Measurements from ENCODE around the gene RALGAPA1.
"Not testable (repeated sequence)": the region's sequence is repeated elsewhere in the genome, so short reads cannot be mapped to it uniquely, and the experiment has no call there.

The RALGAPA1 gene

DNA sequence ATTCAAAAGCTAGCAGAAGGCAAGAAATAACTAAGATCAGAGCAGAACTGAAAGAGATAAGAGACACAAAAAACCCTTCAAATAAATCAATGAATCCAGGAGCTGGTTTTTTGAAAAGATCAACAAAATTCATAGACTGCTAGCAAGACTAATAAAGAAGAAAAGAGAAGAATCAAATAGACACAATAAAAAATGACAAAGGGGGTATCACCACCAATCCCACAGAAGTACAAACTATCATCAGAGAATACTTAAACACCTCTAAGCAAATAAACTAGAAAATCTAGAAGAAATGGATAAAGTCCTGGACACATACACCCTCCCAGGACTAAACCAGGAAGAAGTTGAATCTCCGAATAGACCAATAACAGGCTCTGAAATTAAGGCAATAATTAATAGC, 189.6 kb downstream of the RALGAPA1 start:
- DNase-seq, result not testable (repeated sequence)

GRCh38 chr14:35617500-35617899, 191.6 kb downstream of the RALGAPA1 start:
- no peak for DNase-seq

DNA sequence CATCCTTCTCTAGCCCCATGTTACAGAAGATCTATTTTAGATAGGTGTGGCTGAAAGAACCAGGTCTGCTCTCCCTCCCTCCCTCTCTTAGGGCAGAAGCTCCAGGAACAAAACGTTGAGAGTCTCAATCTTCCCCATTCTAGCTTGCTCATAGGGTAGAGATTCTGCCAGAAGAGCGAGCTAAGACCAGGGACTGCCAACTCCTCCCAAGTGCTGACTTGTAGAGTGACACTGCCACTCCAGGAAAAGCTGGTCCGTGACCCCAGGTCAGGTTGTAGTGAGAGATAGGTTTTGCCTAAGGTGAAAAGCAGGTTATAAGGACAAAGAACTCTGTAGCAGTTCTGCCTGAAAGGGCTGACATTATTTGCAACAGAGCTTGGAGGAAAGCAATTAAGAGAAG, 201.7 kb downstream of the RALGAPA1 start:
- no peak for DNase-seq

DNA sequence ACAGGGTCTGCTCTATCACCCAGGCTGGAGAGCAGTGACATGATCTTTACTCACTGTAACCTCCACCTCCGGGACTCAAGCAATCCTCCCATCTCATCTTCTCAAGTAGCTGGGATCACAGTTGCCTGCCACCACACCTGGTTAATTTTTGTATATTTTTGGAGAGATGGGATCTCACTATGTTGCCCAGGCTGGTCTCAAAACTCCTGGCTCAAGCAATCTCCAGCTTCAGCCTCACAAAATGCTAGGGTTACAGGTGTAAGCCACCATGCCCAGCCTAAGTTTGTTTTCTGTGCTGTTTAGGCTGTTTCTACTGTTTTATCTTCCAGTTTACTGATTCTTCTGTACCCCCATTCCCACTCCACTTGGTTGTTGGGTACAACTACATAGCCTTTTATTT, 208.8 kb downstream of the RALGAPA1 start:
- DNase-seq, result no peak

DNA sequence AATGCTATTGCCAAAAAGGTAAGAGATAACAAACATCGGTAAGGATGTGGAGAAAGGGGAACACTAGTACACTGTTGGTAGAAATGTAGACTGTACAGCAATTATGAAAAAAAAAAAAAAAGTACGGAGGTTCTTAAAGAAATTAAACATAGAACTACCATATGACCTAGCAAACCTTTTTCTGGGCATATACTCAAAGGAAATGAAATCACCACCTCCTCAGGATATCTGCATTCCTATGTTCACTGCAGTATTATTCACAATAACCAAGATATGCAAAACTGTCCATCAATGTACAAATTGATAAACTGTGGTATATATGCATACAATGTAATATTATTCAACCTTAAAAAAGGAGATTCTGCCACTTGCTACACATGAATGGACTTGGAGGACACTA, 214.5 kb downstream of the RALGAPA1 start:
- no peak for DNase-seq

DNA sequence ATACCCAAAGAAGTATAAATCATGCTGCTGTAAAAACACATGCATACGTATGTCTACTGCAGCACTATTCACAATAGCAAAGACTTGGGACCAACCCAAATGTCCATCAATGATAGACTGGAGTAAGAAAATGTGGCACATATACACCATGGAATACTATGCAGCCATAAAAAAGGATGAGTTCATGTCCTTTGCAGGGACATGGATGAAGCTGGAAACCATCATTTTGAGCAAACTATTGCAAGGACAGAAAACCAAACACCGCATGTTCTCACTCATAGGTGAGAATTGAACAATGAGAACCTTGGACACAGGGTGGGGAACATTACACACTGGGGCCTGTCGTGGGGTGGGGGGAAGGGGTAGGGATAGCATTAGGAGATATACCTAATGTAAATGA, 221.7 kb downstream of the RALGAPA1 start:
- DNase-seq, result not testable (repeated sequence)

DNA sequence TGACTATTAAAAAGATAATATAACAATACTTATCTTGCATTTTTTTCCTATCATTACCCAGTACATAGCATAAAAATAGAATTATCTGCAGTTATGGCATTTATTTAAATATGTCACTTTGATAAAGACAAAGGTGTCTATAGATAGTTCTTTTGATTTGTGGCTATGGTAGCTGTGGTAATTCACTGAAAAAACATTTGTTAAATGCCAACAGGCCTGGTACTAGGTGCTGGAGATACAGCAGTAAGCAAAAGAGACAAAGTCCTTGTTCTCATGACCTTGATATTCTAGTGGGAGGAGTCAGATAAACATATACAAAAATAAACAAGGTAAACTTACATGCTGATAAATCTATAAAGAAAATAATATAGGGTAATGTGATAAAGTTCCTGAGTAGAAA, 230.5 kb downstream of the RALGAPA1 start:
- DNase-seq, result no peak

GRCh38 chr14:35578135-35578534, 231.0 kb downstream of the RALGAPA1 start:
- no peak for DNase-seq

GRCh38 chr14:35576856-35577255, 232.2 kb downstream of the RALGAPA1 start:
- no peak for DNase-seq

DNA sequence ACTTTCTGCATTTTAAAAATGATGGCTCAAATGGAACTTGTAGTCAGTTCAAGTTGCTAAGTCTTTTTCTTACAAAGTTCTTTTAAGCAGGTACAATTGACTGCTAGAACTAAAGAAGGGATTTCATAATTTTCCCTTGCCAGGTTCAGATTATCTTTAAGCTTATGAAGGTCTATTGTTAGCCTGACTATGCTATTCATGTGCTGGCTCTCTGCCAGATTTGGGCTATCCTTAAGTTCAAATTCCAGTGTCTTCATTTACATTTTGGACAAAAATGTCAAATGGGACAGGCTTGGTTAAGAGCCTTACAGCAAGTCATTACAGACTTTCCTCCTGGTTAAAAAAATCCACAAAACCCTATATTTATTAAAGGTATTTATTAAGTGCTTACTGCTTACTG, 232.8 kb downstream of the RALGAPA1 start:
- no peak for DNase-seq

DNA sequence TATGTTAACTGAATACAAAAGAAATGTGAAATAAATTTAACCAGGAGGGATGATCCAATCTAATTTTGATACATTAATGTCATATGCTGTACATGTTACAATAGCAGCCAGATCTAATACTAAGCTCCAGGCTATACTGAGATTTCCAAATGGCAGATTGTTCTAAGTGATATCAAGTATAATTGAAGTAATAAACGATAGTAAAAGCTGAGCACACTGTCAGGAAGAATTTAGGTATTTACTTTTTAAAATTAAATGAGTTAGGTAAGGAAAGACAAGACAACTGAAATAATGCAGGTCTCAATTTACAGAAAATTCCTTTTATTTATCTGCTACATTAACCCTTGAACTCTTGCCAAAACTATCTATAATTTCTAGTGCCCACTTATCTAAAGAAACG, 235.2 kb downstream of the RALGAPA1 start:
- no peak for DNase-seq

- DNase-seq, result no peak
Measured at GRCh38 chr14:35571598-35571997, 237.5 kb downstream of the RALGAPA1 start.

DNA sequence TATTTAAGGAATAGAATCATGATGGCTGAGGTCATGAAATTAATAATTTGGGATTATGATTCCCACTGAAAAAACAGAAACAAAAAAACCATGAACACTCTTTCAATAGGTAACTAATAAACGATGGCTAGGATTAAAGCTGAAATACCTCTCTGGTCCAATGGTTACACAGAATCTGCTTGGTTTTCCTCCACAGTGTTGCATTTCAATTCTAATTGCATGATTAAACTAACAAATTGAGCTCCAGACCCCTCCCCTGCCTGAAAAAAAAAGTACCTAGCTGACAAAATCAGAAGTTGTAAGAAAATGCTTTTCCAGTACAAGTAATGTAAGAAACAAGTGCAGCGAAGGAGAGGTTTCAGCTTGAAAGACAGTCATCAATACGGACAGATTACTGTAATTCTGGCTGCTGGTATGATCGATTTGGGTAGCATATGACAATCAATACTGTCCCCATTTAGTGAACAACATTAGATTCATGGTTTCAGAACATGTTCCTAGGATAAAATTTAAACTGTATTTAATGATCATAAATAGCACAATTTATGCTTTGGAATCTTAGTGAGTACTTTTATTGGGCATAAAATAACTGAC, 243.1 kb downstream of the RALGAPA1 start:
- no peak for DNase-seq

GRCh38 chr14:35558680-35559079, 250.4 kb downstream of the RALGAPA1 start:
- no peak for DNase-seq

GRCh38 chr14:35557221-35557747, 251.8 kb downstream of the RALGAPA1 start:
- DNase-seq, result no peak

DNA sequence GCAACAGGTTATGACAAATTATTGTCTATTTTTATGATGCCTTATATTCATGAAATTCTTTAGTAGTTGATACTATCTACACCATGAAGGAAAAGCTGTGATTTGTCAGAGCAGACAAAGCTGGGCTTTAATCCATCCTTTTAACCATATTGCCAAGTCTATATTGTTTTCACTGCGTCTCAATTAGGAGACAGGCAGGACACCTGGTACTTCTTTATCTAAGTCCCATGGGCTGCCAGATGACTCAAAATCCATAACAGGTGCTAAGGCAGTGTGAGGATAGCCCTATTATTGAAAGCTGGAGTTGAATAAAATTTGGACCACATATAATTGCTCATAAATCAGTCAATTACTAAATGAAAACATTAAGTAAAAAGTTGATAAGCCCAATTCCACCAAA, 252.5 kb downstream of the RALGAPA1 start:
- no peak for DNase-seq

DNA sequence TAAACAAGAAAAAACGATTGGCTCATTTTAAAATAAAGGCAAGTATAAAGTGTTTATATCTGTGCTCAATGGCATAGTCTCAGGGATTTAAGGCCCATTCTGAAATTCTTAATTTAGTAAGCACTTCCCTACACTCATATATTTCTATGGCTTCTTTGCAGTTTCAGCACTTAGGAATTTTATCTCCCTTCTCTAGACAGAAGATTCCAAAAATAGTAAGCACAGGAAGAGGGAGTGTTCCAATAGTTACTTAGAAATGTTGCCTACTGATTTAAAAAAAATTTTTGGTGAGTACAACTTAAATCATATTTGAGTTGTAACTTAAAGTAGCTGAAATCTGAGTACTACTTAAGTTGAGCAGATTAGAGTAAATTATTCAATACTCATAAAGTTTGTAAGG, 255.3 kb downstream of the RALGAPA1 start:
- DNase-seq, result no peak

GRCh38 chr14:35551081-35551480, 258.0 kb downstream of the RALGAPA1 start:
- DNase-seq, result no peak

- DNase-seq, result no peak
Measured at GRCh38 chr14:35549551-35549950, 259.5 kb downstream of the RALGAPA1 start.

GRCh38 chr14:35543006-35543405, 266.1 kb downstream of the RALGAPA1 start:
- DNase-seq, result no peak

DNA sequence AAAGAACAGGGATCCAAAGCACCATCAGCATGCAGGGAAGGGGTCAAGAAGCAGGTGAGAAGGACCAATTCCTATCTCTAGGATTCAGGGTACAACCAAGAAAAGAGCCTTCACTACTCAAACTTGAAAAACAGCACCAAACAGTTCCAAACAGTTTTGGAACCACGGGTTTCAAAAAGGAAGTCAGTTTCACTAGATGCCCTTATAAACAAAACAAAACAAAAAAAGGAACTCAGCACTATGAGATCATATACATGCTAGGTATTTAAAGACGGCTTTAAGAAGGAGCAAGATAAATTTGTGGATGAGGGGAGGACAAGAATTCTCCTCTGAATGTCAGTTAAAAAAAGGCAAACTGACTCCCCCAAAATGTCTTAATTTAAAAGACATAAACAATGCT, 269.1 kb downstream of the RALGAPA1 start:
- DNase-seq, result no peak

DNA sequence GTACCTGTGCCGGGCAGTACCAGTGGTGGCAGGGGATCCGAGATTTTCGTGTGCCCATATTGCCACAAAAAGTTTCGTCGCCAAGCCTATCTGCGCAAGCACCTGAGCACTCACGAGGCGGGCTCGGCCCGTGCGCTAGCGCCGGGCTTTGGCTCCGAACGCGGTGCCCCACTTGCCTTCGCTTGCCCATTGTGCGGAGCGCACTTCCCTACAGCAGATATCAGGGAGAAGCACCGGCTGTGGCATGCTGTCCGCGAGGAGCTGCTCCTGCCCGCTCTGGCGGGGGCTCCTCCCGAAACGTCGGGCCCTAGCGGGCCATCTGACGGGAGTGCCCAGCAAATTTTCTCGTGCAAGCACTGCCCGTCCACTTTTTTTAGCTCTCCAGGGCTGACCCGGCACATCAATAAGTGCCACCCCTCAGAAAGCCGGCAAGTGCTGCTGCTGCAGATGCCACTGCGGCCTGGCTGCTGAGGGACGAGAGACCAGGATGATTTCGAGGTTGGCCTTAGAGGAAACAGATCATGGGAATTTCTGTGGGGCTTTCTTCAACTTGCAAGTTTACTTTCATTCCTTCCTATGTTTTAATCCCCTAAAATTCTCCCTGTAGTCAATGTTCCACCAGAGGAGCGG, 273.5 kb downstream of the RALGAPA1 start:
- no peak for DNase-seq

DNA sequence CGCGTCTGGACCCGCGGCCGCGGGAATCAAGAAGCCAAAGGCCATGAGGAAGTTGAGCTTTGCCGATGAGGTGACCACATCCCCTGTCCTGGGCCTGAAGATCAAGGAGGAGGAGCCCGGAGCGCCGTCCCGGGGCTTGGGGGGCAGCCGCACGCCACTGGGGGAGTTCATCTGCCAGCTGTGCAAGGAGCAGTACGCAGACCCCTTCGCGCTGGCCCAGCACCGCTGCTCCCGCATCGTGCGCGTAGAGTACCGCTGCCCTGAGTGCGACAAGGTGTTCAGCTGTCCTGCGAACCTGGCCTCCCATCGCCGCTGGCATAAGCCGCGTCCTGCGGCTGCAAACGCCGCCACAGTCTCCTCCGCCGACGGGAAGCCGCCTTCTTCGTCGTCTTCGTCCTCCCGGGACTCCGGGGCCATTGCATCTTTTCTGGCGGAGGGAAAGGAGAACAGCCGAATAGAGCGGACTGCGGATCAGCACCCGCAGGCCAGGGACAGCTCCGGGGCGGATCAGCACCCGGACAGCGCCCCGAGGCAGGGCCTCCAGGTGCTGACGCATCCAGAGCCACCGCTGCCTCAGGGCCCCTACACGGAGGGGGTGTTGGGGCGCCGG, 274.1 kb downstream of the RALGAPA1 start:
- DNase-seq, result peak; percentile 62 to 71

DNA sequence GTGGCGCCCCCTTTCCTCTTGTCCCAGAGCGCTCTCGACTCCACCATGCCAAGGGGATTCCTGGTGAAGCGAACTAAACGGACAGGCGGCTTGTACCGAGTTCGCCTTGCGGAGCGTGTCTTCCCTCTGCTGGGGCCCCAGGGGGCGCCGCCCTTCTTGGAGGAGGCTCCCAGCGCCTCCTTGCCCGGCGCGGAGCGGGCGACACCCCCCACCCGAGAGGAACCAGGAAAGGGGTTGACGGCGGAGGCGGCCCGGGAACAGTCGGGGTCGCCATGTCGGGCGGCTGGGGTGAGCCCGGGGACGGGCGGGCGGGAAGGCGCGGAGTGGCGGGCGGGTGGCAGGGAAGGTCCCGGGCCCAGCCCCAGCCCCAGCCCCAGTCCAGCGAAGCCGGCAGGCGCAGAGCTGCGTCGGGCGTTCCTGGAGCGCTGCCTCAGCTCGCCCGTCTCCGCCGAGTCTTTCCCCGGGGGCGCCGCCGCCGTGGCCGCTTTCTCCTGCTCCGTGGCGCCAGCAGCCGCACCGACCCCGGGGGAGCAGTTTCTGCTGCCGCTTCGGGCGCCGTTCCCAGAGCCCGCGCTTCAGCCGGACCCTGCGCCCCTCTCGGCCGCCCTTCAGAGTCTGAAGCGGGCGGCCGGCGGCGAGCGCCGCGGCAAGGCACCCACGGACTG, 274.8 kb downstream of the RALGAPA1 start:
- DNase-seq, result peak in 1 of 2 donors; percentile 7

Measured in stimulated activated CD4-positive, alpha-beta T cell treated with anti-CD3 and anti-CD28 coated beads, Interleukin-2, amount 100 ng/mL, for 48 hours (primary cell).